ENCODE measurements around the gene VPS50.
"Not testable (repeated sequence)": the region's sequence is repeated elsewhere in the genome, so short reads cannot be mapped to it uniquely, and the experiment has no call there.

Gene VPS50

DNA sequence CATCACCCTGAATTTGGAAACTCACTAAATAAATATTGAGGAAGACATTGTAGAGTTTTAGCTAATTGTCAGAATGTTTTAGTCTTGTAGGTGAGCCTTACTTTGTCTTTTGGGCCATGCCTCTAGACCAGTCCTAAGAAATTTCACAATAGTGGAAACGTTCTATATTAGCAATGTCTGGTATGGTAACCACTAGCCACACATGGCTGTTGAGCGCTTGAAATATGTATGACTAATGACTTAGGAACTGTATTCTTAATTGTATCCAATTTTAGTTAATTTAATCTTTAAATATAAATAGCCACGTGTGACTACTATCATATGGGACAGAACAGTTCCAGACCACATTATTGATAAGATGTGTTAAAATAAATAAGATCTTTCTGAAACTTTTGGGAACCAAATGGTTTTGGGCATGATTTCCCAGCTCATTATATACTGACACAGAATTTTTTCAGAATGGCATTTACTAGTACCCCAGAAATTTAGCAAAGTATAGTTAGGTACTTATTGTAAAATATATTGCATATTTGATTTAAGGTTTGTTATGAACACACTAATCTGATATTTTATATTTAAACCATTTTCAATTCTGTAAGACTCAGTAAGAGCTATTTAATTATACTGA, 95.0 kb downstream of the VPS50 start:
- DNase-seq (ENCODE audit: low read depth in 2 of 2), result no peak

- no peak for DNase-seq (ENCODE audit: low read depth in 2 of 2)
Measured at GRCh38 chr7:93331706-93332105, 99.5 kb downstream of the VPS50 start.

DNA sequence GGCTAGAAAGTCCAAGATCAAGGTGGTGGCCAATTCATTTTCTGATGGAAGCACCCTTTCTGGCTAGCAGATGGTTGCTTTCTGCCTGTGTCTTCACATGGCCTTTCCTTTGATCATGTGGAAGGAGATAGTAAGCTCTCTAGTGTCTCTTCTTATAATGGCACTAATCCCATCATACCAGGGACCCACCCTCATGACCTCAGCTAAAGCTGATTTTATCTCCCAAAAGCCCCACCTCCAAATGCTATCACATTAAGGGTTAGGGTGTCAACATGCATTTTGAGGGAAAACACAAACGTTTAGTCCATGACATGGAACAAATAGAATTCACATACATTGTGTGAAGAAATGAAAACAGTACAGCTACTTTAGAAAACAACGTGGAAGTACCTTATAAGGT, 100.0 kb downstream of the VPS50 start:
- DNase-seq (ENCODE audit: low read depth in 2 of 2), result no peak

GRCh38 chr7:93337052-93337451, 104.9 kb downstream of the VPS50 start:
- DNase-seq (ENCODE audit: low read depth in 2 of 2), result no peak

DNA sequence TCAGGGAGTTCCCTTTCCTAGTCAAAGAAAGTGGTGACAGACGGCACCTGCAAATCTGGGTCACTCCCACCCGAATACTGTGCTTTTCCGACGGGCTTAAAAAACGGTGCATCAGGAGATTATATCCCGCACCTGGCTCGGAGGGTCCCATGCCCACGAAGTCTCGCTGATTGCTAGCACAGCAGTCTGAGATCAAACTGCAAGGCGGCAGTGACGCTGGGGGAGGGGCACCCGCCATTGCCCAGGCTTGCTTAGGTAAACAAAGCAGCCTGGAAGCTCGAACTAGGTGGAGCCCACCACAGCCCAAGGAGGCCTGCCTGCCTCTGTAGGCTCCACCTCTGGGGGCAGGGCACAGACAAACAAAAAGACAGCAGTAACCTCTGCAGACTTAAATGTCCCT, 110.0 kb downstream of the VPS50 start:
- DNase-seq (ENCODE audit: low read depth in 2 of 2), result not testable (repeated sequence)

DNA sequence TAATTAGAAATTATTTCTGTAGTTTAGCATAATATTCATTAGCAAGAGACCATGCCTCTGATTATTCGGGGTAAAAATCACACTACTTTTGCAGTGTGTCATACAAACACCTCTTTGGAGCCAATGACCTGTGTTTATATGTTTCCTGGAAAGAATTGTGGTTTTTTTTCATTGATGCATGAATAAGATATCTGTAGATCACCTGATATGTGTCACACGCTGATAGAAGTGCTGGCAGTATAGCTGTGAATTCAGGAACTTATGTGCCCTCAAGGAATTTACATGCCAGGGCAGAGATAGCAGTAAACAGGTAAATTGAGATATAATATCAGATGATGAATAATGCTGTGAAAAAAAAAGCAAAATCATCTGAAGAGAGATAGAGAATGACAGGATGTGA, 118.2 kb downstream of the VPS50 start:
- no peak for DNase-seq (ENCODE audit: low read depth in 2 of 2)

- no peak for DNase-seq (ENCODE audit: low read depth in 2 of 2)
Measured at GRCh38 chr7:93352881-93353280, 120.7 kb downstream of the VPS50 start.

DNA sequence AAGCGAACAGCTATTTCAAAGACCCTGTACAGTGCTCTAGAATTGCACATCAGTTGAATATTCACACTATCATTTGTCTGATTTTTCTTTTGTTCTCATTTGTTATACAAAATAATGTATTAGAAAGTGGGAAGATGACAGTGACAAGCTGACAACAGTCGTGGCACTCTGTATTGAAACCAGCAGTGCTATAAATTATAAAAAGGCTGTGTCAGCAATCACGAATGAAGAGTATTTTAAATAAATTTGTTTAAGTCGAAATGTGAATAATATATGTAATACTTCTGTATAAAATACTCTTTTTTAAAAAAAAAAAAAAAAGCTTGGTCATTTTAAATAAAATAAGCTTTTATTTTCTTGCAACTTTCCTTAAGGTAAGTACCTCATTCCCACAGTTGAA, 122.6 kb downstream of the VPS50 start:
- DNase-seq (ENCODE audit: low read depth in 2 of 2), result no peak

DNA sequence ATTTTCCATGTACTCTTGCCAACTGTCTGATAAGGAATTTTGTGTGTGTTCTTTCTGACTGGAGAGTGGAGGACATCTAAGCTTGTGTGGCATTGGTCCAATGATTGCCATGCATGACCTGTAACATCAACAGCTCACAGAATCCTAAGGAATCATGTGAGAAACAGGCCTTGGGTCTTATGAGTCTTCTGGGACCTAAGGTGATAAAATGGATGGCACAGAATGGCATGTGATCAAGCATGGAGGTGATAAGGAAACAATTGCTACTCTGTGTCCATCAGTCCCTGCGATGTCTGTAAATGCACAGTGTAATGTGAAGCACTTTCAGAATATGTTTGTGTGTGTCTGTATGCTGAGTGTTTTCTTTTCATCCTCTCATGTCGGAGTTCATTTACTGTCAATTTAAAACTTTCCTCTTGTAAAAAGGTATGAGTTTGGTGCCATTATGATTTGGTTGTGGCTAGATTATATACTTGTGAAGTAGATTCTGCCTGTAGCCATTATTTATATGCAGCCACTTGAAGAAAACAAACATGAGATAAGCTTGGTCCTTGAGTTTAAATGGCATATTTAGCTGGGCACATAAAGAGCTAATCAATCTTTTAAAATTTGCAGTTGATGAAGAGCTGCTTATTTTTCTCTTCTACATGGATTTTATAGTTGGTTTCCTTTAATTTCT, 127.5 kb downstream of the VPS50 start:
- no peak for DNase-seq (ENCODE audit: low read depth in 2 of 2)

DNA sequence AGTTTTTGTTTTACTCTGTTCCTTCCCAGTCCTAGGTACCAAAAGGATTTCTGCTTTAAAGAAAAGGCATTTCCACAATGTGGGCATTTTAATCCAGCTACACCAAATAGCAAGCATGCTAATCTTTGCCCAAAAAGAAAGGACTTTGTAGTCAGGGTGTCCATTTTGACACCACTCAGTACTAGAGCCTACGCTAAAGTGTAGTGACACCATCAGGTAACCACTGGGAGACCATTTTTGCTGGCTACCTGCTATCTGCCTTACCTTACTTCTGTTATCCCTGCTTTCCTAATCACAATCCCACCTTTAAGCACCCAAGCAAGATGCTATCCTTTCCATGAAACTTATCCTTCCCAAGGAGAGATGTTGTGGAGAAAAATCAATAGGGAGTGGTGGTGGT, 129.7 kb downstream of the VPS50 start:
- no peak for DNase-seq (ENCODE audit: low read depth in 2 of 2)

GRCh38 chr7:93364806-93365205, 132.6 kb downstream of the VPS50 start:
- DNase-seq (ENCODE audit: low read depth in 2 of 2), result no peak

DNA sequence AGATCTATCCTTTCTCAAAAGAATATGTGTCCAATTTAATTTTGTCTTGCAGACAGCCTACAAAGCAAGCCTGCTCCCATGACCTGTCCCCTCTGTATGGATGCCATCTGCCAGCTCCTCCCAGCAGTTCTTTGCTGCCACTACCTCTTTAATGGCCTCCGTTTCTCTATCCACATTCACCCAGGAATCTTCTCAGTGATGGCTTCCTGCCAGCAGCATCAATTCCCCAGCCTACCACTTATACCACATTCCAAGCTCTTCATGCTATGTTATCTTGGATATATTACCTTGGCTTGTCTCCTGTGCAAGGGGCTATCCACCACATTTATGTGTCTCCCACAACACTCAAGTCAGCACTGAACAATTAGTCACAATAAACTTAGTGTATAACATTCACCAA, 133.2 kb downstream of the VPS50 start:
- DNase-seq (ENCODE audit: low read depth in 2 of 2), result no peak

- no peak for DNase-seq (ENCODE audit: low read depth in 2 of 2)
Measured at GRCh38 chr7:93366816-93367215, 134.7 kb downstream of the VPS50 start.

GRCh38 chr7:93367254-93367653, 135.1 kb downstream of the VPS50 start:
- no peak for DNase-seq (ENCODE audit: low read depth in 2 of 2)

DNA sequence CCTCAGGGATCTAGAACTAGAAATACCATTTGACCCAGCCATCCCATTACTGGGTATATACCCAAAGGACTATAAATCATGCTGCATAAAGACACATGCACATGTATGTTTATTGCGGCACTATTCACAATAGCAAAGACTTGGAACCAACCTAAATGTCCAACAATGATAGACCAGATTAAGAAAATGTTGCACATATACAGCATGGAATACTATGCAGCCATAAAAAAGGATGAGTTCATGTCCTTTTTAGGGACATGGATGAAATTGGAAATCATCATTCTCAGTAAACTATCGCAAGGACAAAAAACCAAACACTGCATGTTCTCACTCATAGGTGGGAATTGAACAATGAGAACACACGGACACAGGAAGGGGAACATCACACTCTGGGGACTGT, 138.8 kb downstream of the VPS50 start:
- not testable (repeated sequence) for DNase-seq (ENCODE audit: low read depth in 2 of 2)

GRCh38 chr7:93373537-93373936, 141.4 kb downstream of the VPS50 start:
- no peak for DNase-seq (ENCODE audit: low read depth in 2 of 2)

DNA sequence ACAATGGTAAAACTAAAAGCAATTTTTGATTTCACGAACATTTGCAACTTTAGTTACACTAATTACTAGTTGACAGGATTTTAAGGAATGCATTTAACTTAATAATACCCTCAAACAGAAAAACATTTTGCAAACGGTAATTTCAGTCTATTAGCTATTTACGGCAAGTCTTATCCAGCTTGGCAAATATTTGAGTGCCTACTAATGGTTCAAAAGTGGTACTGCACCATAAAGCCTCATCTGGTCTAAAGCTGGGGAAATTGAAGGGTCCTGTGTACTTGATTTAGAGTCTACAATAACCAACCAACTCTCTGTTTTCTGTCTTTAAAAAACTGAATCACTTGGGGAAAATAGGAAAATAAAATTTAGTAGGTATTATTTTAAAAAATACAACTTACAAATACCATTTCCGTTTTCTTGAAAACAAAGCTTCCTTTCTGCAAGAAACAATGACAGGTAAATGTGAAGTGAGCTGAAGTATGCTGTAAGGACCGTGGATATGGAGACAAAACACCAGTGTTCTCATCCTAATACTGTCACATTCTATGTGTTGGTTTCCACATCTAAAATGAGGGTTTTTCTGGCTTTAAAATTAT, 142.3 kb downstream of the VPS50 start:
- DNase-seq (ENCODE audit: low read depth in 2 of 2), result no peak

- DNase-seq (ENCODE audit: low read depth in 2 of 2), result no peak
Measured at GRCh38 chr7:93375603-93376002, 143.4 kb downstream of the VPS50 start.

GRCh38 chr7:93378131-93378760, 146.1 kb downstream of the VPS50 start:
- DNase-seq (ENCODE audit: low read depth in 2 of 2), result no peak

DNA sequence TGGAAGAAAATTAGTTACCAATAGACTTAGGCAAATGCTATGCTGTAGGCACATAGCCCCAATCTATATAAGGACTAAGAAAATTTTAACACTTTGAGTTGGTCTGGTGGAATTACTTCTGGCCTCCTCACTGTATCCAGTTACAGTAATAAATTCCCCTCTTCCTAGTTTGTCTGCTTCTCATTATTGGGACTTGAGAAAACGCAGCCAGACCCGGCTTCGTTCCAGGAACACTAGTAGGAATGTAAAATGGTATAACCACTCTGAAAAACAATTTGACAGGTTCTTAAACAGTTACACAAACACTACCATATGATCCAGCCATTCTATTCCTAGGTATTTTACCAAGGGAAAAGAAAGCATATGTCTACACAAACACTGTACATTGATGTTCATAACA, 150.2 kb downstream of the VPS50 start:
- DNase-seq (ENCODE audit: low read depth in 2 of 2), result no peak

GRCh38 chr7:93390660-93391059, 158.5 kb downstream of the VPS50 start:
- no peak for DNase-seq (ENCODE audit: low read depth in 2 of 2)

- no peak for DNase-seq (ENCODE audit: low read depth in 2 of 2)
Measured at GRCh38 chr7:93392984-93393383, 160.8 kb downstream of the VPS50 start.

- no peak for DNase-seq (ENCODE audit: low read depth in 2 of 2)
Measured at GRCh38 chr7:93399642-93400041, 167.5 kb downstream of the VPS50 start.
